OCI-LY7 (cell line): ENCODE measurements around the gene DUSP7. TPM values are rescaled to one million over a fixed set of nuclear protein-coding genes. Genes with fewer than 3 reads are reported as not detected.

Experiments
- BruUV-seq: library from RNA; stranded (reverse); fragments of 400-500 nt; replicated peaks from 2 replicates; lab custom pipeline; 2021; lab: Mats Ljungman, UMichigan
- CTCF ChIA-PET: fragments of 300-600 bp; sonication (Branson Sonifier 250); formaldehyde crosslinking; loops from one replicate; lab custom pipeline; 2022; ENCODE audit warnings: antibody characterized with exemption; ENCODE audit not compliant: unreplicated experiment; lab: Charles Lee
- POLR2A ChIA-PET: fragments of 300-600 bp; sonication (Branson Sonifier 250); formaldehyde crosslinking; loops from one replicate; lab custom pipeline; 2022; ENCODE audit warnings: antibody characterized with exemption; lab: Charles Lee
- DNase-seq: peaks from one replicate; pipeline ENCODE4 v3.0.0-alpha.2; 2015; ENCODE audit warnings: low spot score
- H2AFZ ChIP-seq: fragments of 200-600 bp; sonication (generic), shearing (Covaris generic); 2 replicates; pipeline ENCODE4 v1.6.1; 2014; ENCODE audit warnings: mild to moderate bottlenecking, antibody characterized with exemption, low read length, moderate library complexity
- H3K27ac ChIP-seq: fragments of 200-600 bp; sonication (generic); 2 replicates; pipeline ENCODE4 v1.5.1; 2014; ENCODE audit warnings: mixed run types, low read depth, mild to moderate bottlenecking, moderate library complexity, low read length, inconsistent platforms; ENCODE audit not compliant: poor library complexity, severe bottlenecking
- H3K36me3 ChIP-seq: fragments of 200-600 bp; sonication (generic); 2 replicates; pipeline ENCODE4 v1.6.1; 2014; ENCODE audit warnings: mild to moderate bottlenecking, antibody characterized with exemption, low read length, moderate library complexity, mixed read lengths; ENCODE audit not compliant: insufficient read depth
- H3K4me1 ChIP-seq: fragments of 200-600 bp; sonication (generic); 2 replicates; pipeline ENCODE4 v1.5.1; 2014; ENCODE audit warnings: mild to moderate bottlenecking, low read length; ENCODE audit not compliant: insufficient read depth, poor library complexity, severe bottlenecking
- H3K4me2 ChIP-seq: fragments of 200-600 bp; sonication (generic); 2 replicates; pipeline ENCODE4 v1.6.1; 2014; ENCODE audit warnings: mild to moderate bottlenecking, low read length
- H3K4me3 ChIP-seq: fragments of 200-600 bp; sonication (generic); 2 replicates; pipeline ENCODE4 v1.5.1; 2014; ENCODE audit warnings: mild to moderate bottlenecking, low read depth, low read length; ENCODE audit not compliant: poor library complexity, severe bottlenecking
- H3K79me2 ChIP-seq: fragments of 200-600 bp; sonication (generic); 2 replicates; pipeline ENCODE4 v1.6.1; 2016; ENCODE audit warnings: low read depth, mild to moderate bottlenecking, low read length, moderate library complexity, mixed read lengths; ENCODE audit not compliant: insufficient read depth
- H3K9me2 ChIP-seq: fragments of 200-600 bp; sonication (generic); 2 replicates; pipeline ENCODE4 v1.6.1; 2016; ENCODE audit warnings: mild to moderate bottlenecking, low read length, mixed read lengths; ENCODE audit not compliant: insufficient read depth
- H3K9me3 ChIP-seq: fragments of 200-600 bp; sonication (generic); 2 replicates; pipeline ENCODE4 v1.6.1; 2014; ENCODE audit warnings: mild to moderate bottlenecking, mixed run types, low read length, mixed read lengths
- H4K20me1 ChIP-seq: fragments of 200-600 bp; sonication (generic); 2 replicates; pipeline ENCODE4 v1.6.1; 2014; ENCODE audit warnings: mild to moderate bottlenecking, antibody characterized with exemption, low read length, moderate library complexity, mixed read lengths; ENCODE audit not compliant: insufficient read depth
- CTCF ChIP-seq: fragments of 200-600 bp; sonication (generic); conservative IDR thresholded peaks from 2 replicates; pipeline ENCODE4 v1.5.1; 2014; ENCODE audit warnings: mild to moderate bottlenecking, antibody characterized with exemption, low read length, moderate library complexity, mixed read lengths
- EZH2phosphoT487 ChIP-seq: fragments of 200-600 bp; sonication (generic); IDR thresholded peaks from 2 replicates; pipeline ENCODE4 v1.6.1; 2018; ENCODE audit warnings: low read depth, borderline replicate concordance, mild to moderate bottlenecking, mixed run types, antibody characterized with exemption, low read length, moderate library complexity, mixed read lengths
- intact Hi-C: fragments of 100-400 bp; cut with micrococcal nuclease; formaldehyde crosslinking; loops from one replicate; pipeline ENCODE4 v1.10.0; 2022; ENCODE audit not compliant: unreplicated experiment
- total RNA-seq, 2 experiments: library from RNA; depleted of rRNA in 1 of 2; stranded (reverse); fragments of >200 nt in 1 of 2; shearing (Covaris generic) in 1 of 2; gene quantifications; 2 replicates each; pipeline ENCODE4 v1.2.3, GENCODE V29; 2014 to 2022

DUSP7 gene
- total RNA-seq, 2 experiments from 2014 or later: 11.4 to 14.4 TPM

GRCh38 chr3:52088445-52089367 lies 32.3 kb upstream of the DUSP7 start:
- Histone ChIP-seq H3K27ac (no peak overlapping the region), H3K4me1 (peaks cover 7% of the 10 kb centered on the region), H3K4me2 (no peak overlapping the region), H3K9me3 (no peaks in the 10 kb centered on the region), H3K4me3 (no peak overlapping the region), H3K9me2 (no peaks in the 10 kb centered on the region), H2AFZ (no peak overlapping the region), H3K36me3 (peaks cover 28% of the 10 kb centered on the region; the same call in 1 of the 2 replicates), H3K79me2 (no peaks in the 10 kb centered on the region), H4K20me1 (no peaks in the 10 kb centered on the region)
- intact Hi-C loops: no loop called here
- CTCF ChIA-PET: no interaction called here
- no peak for TF ChIP-seq EZH2phosphoT487
- DNase-seq: no peak
- BruUV-seq: no TSS peak
- POLR2A ChIA-PET: no interaction called here

GRCh38 chr3:52087731-52088130 lies 31.4 kb upstream of the DUSP7 start:
- no peaks in the 10 kb centered on the region for H3K9me2 ChIP-seq
- H3K27ac ChIP-seq: no peak overlapping the region
- no peaks in the 10 kb centered on the region for H3K9me3 ChIP-seq
- no peaks in the 10 kb centered on the region for H4K20me1 ChIP-seq
- CTCF ChIA-PET: no interaction called here
- H3K4me2 ChIP-seq: no peak overlapping the region
- peaks cover 7% of the 10 kb centered on the region for H3K4me1 ChIP-seq
- DNase-seq: no peak
- peaks cover 19% of the 10 kb centered on the region; the same call in 1 of the 2 replicates for H3K36me3 ChIP-seq
- no peak overlapping the region for H3K4me3 ChIP-seq
- intact Hi-C loops: no loop called here
- POLR2A ChIA-PET: interaction anchor here (0.7 kb wide), 1 partner anchor 66 kb away, joined by 3 read pairs; no protein-coding TSS in a partner anchor
- H2AFZ ChIP-seq: no peak overlapping the region
- no peak for TF ChIP-seq EZH2phosphoT487
- BruUV-seq: no TSS peak
- H3K79me2 ChIP-seq: no peaks in the 10 kb centered on the region

GRCh38 chr3:52086976-52087663 lies 30.7 kb upstream of the DUSP7 start:
- DNase-seq: no peak
- Histone ChIP-seq H3K9me2 (no peaks in the 10 kb centered on the region), H3K4me2 (no peak overlapping the region), H3K36me3 (peaks cover 13% of the 10 kb centered on the region; the same call in 1 of the 2 replicates), H4K20me1 (no peaks in the 10 kb centered on the region), H3K27ac (no peak overlapping the region), H3K79me2 (no peaks in the 10 kb centered on the region), H2AFZ (no peak overlapping the region), H3K4me3 (no peak overlapping the region), H3K4me1 (peaks cover 7% of the 10 kb centered on the region), H3K9me3 (no peaks in the 10 kb centered on the region)
- no TSS peak for BruUV-seq
- POLR2A ChIA-PET: interaction anchor here (0.7 to 1.0 kb wide), 2 partner anchors 13 to 66 kb away, joined by 3 to 4 read pairs; no protein-coding TSS in a partner anchor
- no peak for TF ChIP-seq CTCF
- no peak for TF ChIP-seq EZH2phosphoT487
- CTCF ChIA-PET: interaction anchor here (0.6 kb wide), 2 partner anchors 32 to 471 kb away, joined by 3 read pairs; no protein-coding TSS in a partner anchor
- intact Hi-C loops: no loop called here
